Measurements from ENCODE around the gene RGS3.

Gene RGS3

GRCh38 chr9:113612216-113612747, 148.8 kb downstream of the RGS3 start:
- H3K9me3 Mint-ChIP-seq: no peaks in the 10 kb centered on the region
- H3K4me3 Mint-ChIP-seq: no peak overlapping the region
- H3K27ac Mint-ChIP-seq: no peak overlapping the region

GRCh38 chr9:113612828-113613227, 149.3 kb downstream of the RGS3 start:
- Mint-ChIP-seq H3K27me3 (no peaks in the 10 kb centered on the region), H3K4me1 (ENCODE audit: low read depth) (peaks cover 42% of the 10 kb centered on the region), H3K36me3 (ENCODE audit: low read depth) (no peaks in the 10 kb centered on the region), H3K4me3 (no peak overlapping the region), H3K27ac (no peak overlapping the region), H3K9me3 (no peaks in the 10 kb centered on the region)

More at GRCh38 chr9:113612216-113612747, 148.8 kb downstream of the RGS3 start:
- Mint-ChIP-seq H3K27me3 (no peaks in the 10 kb centered on the region), H3K36me3 (ENCODE audit: low read depth) (no peaks in the 10 kb centered on the region), H3K4me1 (ENCODE audit: low read depth) (peaks cover 36% of the 10 kb centered on the region)

- Mint-ChIP-seq H3K9me3 (no peaks in the 10 kb centered on the region), H3K4me3 (no peak overlapping the region), H3K4me1 (ENCODE audit: low read depth) (peaks cover 47% of the 10 kb centered on the region), H3K27ac (peak overlapping the region; percentile 75), H3K27me3 (peaks cover 4% of the 10 kb centered on the region), H3K36me3 (ENCODE audit: low read depth) (no peaks in the 10 kb centered on the region)
Measured at GRCh38 chr9:113613815-113614413, 150.4 kb downstream of the RGS3 start.

GRCh38 chr9:113614843-113615648, 151.5 kb downstream of the RGS3 start:
- Mint-ChIP-seq H3K27me3 (peaks cover 9% of the 10 kb centered on the region), H3K4me3 (peak overlapping the region; percentile 62), H3K9me3 (no peaks in the 10 kb centered on the region), H3K27ac (peak overlapping the region; percentile 75), H3K4me1 (ENCODE audit: low read depth) (peaks cover 58% of the 10 kb centered on the region), H3K36me3 (ENCODE audit: low read depth) (no peaks in the 10 kb centered on the region)

- Mint-ChIP-seq H3K4me3 (peak overlapping the region; percentile 62), H3K27ac (peak overlapping the region; percentile 75), H3K36me3 (ENCODE audit: low read depth) (no peaks in the 10 kb centered on the region), H3K9me3 (no peaks in the 10 kb centered on the region), H3K27me3 (peaks cover 9% of the 10 kb centered on the region), H3K4me1 (ENCODE audit: low read depth) (peaks cover 69% of the 10 kb centered on the region)
Measured at GRCh38 chr9:113616116-113616515, 152.6 kb downstream of the RGS3 start.

- H3K4me3 Mint-ChIP-seq: no peak overlapping the region
- H3K27ac Mint-ChIP-seq: peak overlapping the region; percentile 72
- H3K9me3 Mint-ChIP-seq: no peaks in the 10 kb centered on the region
- no peaks in the 10 kb centered on the region for H3K36me3 Mint-ChIP-seq (ENCODE audit: low read depth)
- H3K27me3 Mint-ChIP-seq: peaks cover 9% of the 10 kb centered on the region
- H3K4me1 Mint-ChIP-seq (ENCODE audit: low read depth): peaks cover 76% of the 10 kb centered on the region
Measured at GRCh38 chr9:113616621-113617496, 153.3 kb downstream of the RGS3 start.

- no peaks in the 10 kb centered on the region for H3K36me3 Mint-ChIP-seq (ENCODE audit: low read depth)
- H3K27ac Mint-ChIP-seq: peak overlapping the region; percentile 72
- H3K27me3 Mint-ChIP-seq: peaks cover 9% of the 10 kb centered on the region
- H3K9me3 Mint-ChIP-seq: no peaks in the 10 kb centered on the region
- peaks cover 83% of the 10 kb centered on the region for H3K4me1 Mint-ChIP-seq (ENCODE audit: low read depth)
- H3K4me3 Mint-ChIP-seq: no peak overlapping the region
Measured at GRCh38 chr9:113617550-113617949, 154.0 kb downstream of the RGS3 start.

- Mint-ChIP-seq H3K4me1 (ENCODE audit: low read depth) (peaks cover 94% of the 10 kb centered on the region), H3K27ac (peak overlapping the region; percentile 32), H3K36me3 (ENCODE audit: low read depth) (no peaks in the 10 kb centered on the region), H3K9me3 (no peaks in the 10 kb centered on the region), H3K4me3 (no peak overlapping the region), H3K27me3 (peaks cover 9% of the 10 kb centered on the region)
Measured at GRCh38 chr9:113618836-113619490, 155.4 kb downstream of the RGS3 start.

- Mint-ChIP-seq H3K9me3 (no peaks in the 10 kb centered on the region), H3K36me3 (ENCODE audit: low read depth) (no peaks in the 10 kb centered on the region), H3K27ac (peak overlapping the region; percentile 41), H3K27me3 (peaks cover 9% of the 10 kb centered on the region), H3K4me3 (peak overlapping the region; percentile 17), H3K4me1 (ENCODE audit: low read depth) (peaks cover 90% of the 10 kb centered on the region)
Measured at GRCh38 chr9:113619491-113620376, 156.2 kb downstream of the RGS3 start.

- Mint-ChIP-seq H3K27me3 (peaks cover 9% of the 10 kb centered on the region), H3K27ac (peak overlapping the region; percentile 89)
Measured at GRCh38 chr9:113620377-113621161, 157.0 kb downstream of the RGS3 start.

GRCh38 chr9:113621309-113621791, 157.8 kb downstream of the RGS3 start:
- H3K27me3 Mint-ChIP-seq: peaks cover 9% of the 10 kb centered on the region
- H3K4me3 Mint-ChIP-seq: no peak overlapping the region
- H3K4me1 Mint-ChIP-seq (ENCODE audit: low read depth): peaks cover 74% of the 10 kb centered on the region
- H3K36me3 Mint-ChIP-seq (ENCODE audit: low read depth): no peaks in the 10 kb centered on the region
- no peaks in the 10 kb centered on the region for H3K9me3 Mint-ChIP-seq
- H3K27ac Mint-ChIP-seq: peak overlapping the region; percentile 100

More at GRCh38 chr9:113620377-113621161, 157.0 kb downstream of the RGS3 start:
- H3K36me3 Mint-ChIP-seq (ENCODE audit: low read depth): no peaks in the 10 kb centered on the region
- H3K4me3 Mint-ChIP-seq: peak overlapping the region; percentile 65
- H3K4me1 Mint-ChIP-seq (ENCODE audit: low read depth): peaks cover 81% of the 10 kb centered on the region
- H3K9me3 Mint-ChIP-seq: no peaks in the 10 kb centered on the region

- Mint-ChIP-seq H3K27ac (peak overlapping the region; percentile 100), H3K36me3 (ENCODE audit: low read depth) (no peaks in the 10 kb centered on the region), H3K4me3 (peak overlapping the region; percentile 15), H3K27me3 (peaks cover 9% of the 10 kb centered on the region), H3K4me1 (ENCODE audit: low read depth) (peaks cover 67% of the 10 kb centered on the region), H3K9me3 (no peaks in the 10 kb centered on the region)
Measured at GRCh38 chr9:113621980-113622379, 158.5 kb downstream of the RGS3 start.

Measured in stimulated activated naive CD8-positive, alpha-beta T cell treated with anti-CD3 and anti-CD28 coated beads, Interleukin-15, Interleukin-2, amounts not matched to agents 100 ng/mL and 50 ng/mL, for 24 hours (primary cell).